Neural progenitor cell (in vitro differentiated cells): ENCODE data around the gene PNP. TPM values are rescaled to one million over a fixed set of nuclear protein-coding genes. Genes with fewer than 3 reads are reported as not detected.

Experiments
- DNase-seq: peaks from one replicate; pipeline ENCODE4 v3.0.0-alpha.2; 2016; ENCODE audit warnings: low spot score
- H2AFZ ChIP-seq: fragments of 200-600 bp; sonication (generic); replicated peaks from 2 replicates; pipeline ENCODE4 v1.6.1; 2016; ENCODE audit warnings: antibody characterized with exemption
- H3F3A ChIP-seq: fragments of 200-600 bp; sonication (generic); 2 replicates; pipeline ENCODE4 v1.6.1; 2016; ENCODE audit warnings: antibody characterized with exemption, low read depth
- H3K27ac ChIP-seq: fragments of 200-600 bp; sonication (generic); 2 replicates; pipeline ENCODE4 v1.5.1; 2016; ENCODE audit warnings: mild to moderate bottlenecking
- H3K27me3 ChIP-seq: fragments of 200-600 bp; sonication (generic); 2 replicates; pipeline ENCODE4 v1.6.1; 2016; ENCODE audit warnings: mild to moderate bottlenecking, moderate library complexity
- H3K36me3 ChIP-seq: fragments of 200-600 bp; sonication (generic); 2 replicates; pipeline ENCODE4 v1.5.1; 2016
- H3K4me1 ChIP-seq: fragments of 200-600 bp; sonication (generic); 2 replicates; pipeline ENCODE4 v1.6.1; 2016; ENCODE audit warnings: mixed run types
- H3K4me2 ChIP-seq: fragments of 200-600 bp; sonication (generic); 2 replicates; pipeline ENCODE4 v1.6.1; 2016
- H3K4me3 ChIP-seq: fragments of 200-600 bp; sonication (generic); 2 replicates; pipeline ENCODE4 v1.5.1; 2016
- H3K79me2 ChIP-seq: fragments of 200-600 bp; sonication (generic); 2 replicates; pipeline ENCODE4 v1.6.1; 2016; ENCODE audit warnings: low read depth
- H3K9ac ChIP-seq: fragments of 200-600 bp; sonication (generic); 2 replicates; pipeline ENCODE4 v1.6.1; 2016
- H3K9me3 ChIP-seq: fragments of 200-600 bp; sonication (generic); 2 replicates; pipeline ENCODE4 v1.5.1; 2016; ENCODE audit warnings: low read depth
- H4K20me1 ChIP-seq: fragments of 200-600 bp; sonication (generic); 2 replicates; pipeline ENCODE4 v1.6.1; 2016; ENCODE audit warnings: low read depth
- H3K27ac Mint-ChIP-seq: 3 replicates; pipeline ENCODE4 v1.8.0; 2021; ENCODE audit warnings: mixed read lengths
- H3K27me3 Mint-ChIP-seq: 2 replicates; pipeline ENCODE4 v1.8.0; 2022; ENCODE audit warnings: low read depth, mild to moderate bottlenecking, inconsistent platforms, moderate library complexity, mixed read lengths; ENCODE audit not compliant: insufficient read depth
- H3K36me3 Mint-ChIP-seq: 3 replicates; pipeline ENCODE4 v1.8.0; 2021; ENCODE audit warnings: mixed read lengths
- H3K4me1 Mint-ChIP-seq: 3 replicates; pipeline ENCODE4 v1.8.0; 2021; ENCODE audit warnings: mixed read lengths
- H3K4me3 Mint-ChIP-seq: 3 replicates; pipeline ENCODE4 v1.8.0; 2021; ENCODE audit warnings: mild to moderate bottlenecking, moderate library complexity, mixed read lengths
- H3K9me3 Mint-ChIP-seq: 3 replicates; pipeline ENCODE4 v1.8.0; 2020; ENCODE audit warnings: mixed read lengths
- CTCF ChIP-seq: fragments of 200-600 bp; sonication (generic); IDR thresholded peaks from 2 replicates; pipeline ENCODE4 v1.5.1; 2017; ENCODE audit warnings: antibody characterized with exemption, mild to moderate bottlenecking
- EZH2 ChIP-seq: fragments of 200-600 bp; sonication (generic); IDR thresholded peaks from 2 replicates; pipeline ENCODE4 v1.6.1; 2017; ENCODE audit warnings: antibody characterized with exemption, mild to moderate bottlenecking, moderate library complexity
- EZH2phosphoT487 ChIP-seq: fragments of 200-600 bp; sonication (generic); IDR thresholded peaks from 2 replicates; pipeline ENCODE4 v1.6.1; 2017; ENCODE audit warnings: antibody characterized with exemption
- total RNA-seq: library from RNA; depleted of rRNA; stranded (reverse); fragments of >200 nt; gene quantifications from 2 replicates; pipeline ENCODE4 v1.2.3, GENCODE V29; 2015; ENCODE audit warnings: low replicate concordance

PNP gene
- total RNA-seq, 1 donor from 2014 or later = 43.6 TPM

GRCh38 chr14:20476776-20477175 lies 7.6 kb downstream of the PNP start:
- Histone ChIP-seq H3K9me3 (no peaks in the 10 kb centered on the region), H2AFZ (no peak overlapping the region), H3K27ac (no peak overlapping the region), H3K79me2 (peaks cover 7% of the 10 kb centered on the region), H3F3A (no peaks in the 10 kb centered on the region), H3K4me1 (peaks cover 6% of the 10 kb centered on the region), H3K27me3 (no peaks in the 10 kb centered on the region), H3K36me3 (no peaks in the 10 kb centered on the region), H3K4me3 (no peak overlapping the region), H3K9ac (no peak overlapping the region), H4K20me1 (no peaks in the 10 kb centered on the region), H3K4me2 (no peak overlapping the region)
- Mint-ChIP-seq H3K27ac (no peak overlapping the region), H3K4me3 (no peak overlapping the region), H3K27me3 (no peaks in the 10 kb centered on the region), H3K9me3 (peaks cover 2% of the 10 kb centered on the region), H3K4me1 (no peaks in the 10 kb centered on the region), H3K36me3 (peaks cover 30% of the 10 kb centered on the region)
- TF ChIP-seq CTCF = no peak
- TF ChIP-seq EZH2 = no peak
- TF ChIP-seq EZH2phosphoT487 = no peak
- DNase-seq = no peak

GRCh38 chr14:20477211-20477876 lies 8.1 kb downstream of the PNP start:
- H3F3A ChIP-seq = no peaks in the 10 kb centered on the region
- peaks cover under 1% of the 10 kb centered on the region for H3K79me2 ChIP-seq
- no peak overlapping the region for H3K27ac Mint-ChIP-seq
- no peaks in the 10 kb centered on the region for H3K36me3 ChIP-seq
- no peak overlapping the region for H3K4me3 Mint-ChIP-seq
- H3K4me2 ChIP-seq = no peak overlapping the region
- no peaks in the 10 kb centered on the region for H4K20me1 ChIP-seq
- no peaks in the 10 kb centered on the region for H3K27me3 Mint-ChIP-seq
- peaks cover 2% of the 10 kb centered on the region for H3K9me3 Mint-ChIP-seq
- no peak for TF ChIP-seq EZH2
- no peak for TF ChIP-seq EZH2phosphoT487
- TF ChIP-seq CTCF = no peak
- peaks cover 29% of the 10 kb centered on the region for H3K36me3 Mint-ChIP-seq
- H3K9ac ChIP-seq = no peak overlapping the region
- H3K27ac ChIP-seq = no peak overlapping the region
- no peaks in the 10 kb centered on the region for H3K27me3 ChIP-seq
- no peak for DNase-seq
- H3K4me1 ChIP-seq = peaks cover 12% of the 10 kb centered on the region
- no peaks in the 10 kb centered on the region for H3K9me3 ChIP-seq
- H3K4me3 ChIP-seq = no peak overlapping the region
- peaks cover 2% of the 10 kb centered on the region for H3K4me1 Mint-ChIP-seq
- H2AFZ ChIP-seq = no peak overlapping the region

- H3K4me2 ChIP-seq = no peak overlapping the region
- H3K27ac Mint-ChIP-seq = no peak overlapping the region
- peaks cover 2% of the 10 kb centered on the region for H3K9me3 Mint-ChIP-seq
- no peaks in the 10 kb centered on the region for H3K27me3 ChIP-seq
- H3K36me3 ChIP-seq = no peaks in the 10 kb centered on the region
- no peak for TF ChIP-seq EZH2
- no peak for TF ChIP-seq CTCF
- no peak for TF ChIP-seq EZH2phosphoT487
- H3F3A ChIP-seq = no peaks in the 10 kb centered on the region
- no peak overlapping the region for H3K4me3 Mint-ChIP-seq
- H2AFZ ChIP-seq = no peak overlapping the region
- H3K27ac ChIP-seq = no peak overlapping the region
- DNase-seq = no peak
- H3K9ac ChIP-seq = no peak overlapping the region
- no peaks in the 10 kb centered on the region for H3K9me3 ChIP-seq
- peaks cover 26% of the 10 kb centered on the region for H3K36me3 Mint-ChIP-seq
- no peaks in the 10 kb centered on the region for H4K20me1 ChIP-seq
- H3K4me3 ChIP-seq = no peak overlapping the region
- peaks cover 2% of the 10 kb centered on the region for H3K4me1 Mint-ChIP-seq
- peaks cover 15% of the 10 kb centered on the region for H3K4me1 ChIP-seq
- no peaks in the 10 kb centered on the region for H3K27me3 Mint-ChIP-seq
- H3K79me2 ChIP-seq = no peaks in the 10 kb centered on the region
Observed at GRCh38 chr14:20478894-20479293, 9.7 kb downstream of the PNP start.
